NCI-H460 (cell line): ENCODE data around the gene IL1RN. TPM values are rescaled to one million over a fixed set of nuclear protein-coding genes. Genes with fewer than 3 reads are reported as not detected.

Experiments
- small RNA-seq, 2 experiments: library from RNA; depleted of rRNA; stranded (forward); fragments of <200 nt; gene quantifications; one replicate each; pipeline ENCODE3, GENCODE V24; 2014
- total RNA-seq: library from RNA; depleted of rRNA; stranded (reverse); fragments of >200 nt; shearing (Covaris generic); gene quantifications from 2 replicates; pipeline ENCODE4 v1.2.3, GENCODE V29; 2014; rRNA removed

The IL1RN gene
- total RNA-seq, 1 experiment from 2014 or later = not detected

Small RNA genes within 50 kb of the gene (small RNA-seq; reads per million reads assigned to genes)
- 0 reads per million in 2 experiments for gene RNU6-1180P

Other genes with a start within 250 kb of the IL1RN start
- 0.75 TPM in 1 of 2 replicates, not detected in the other for gene IL37, start 216.4 kb upstream of the IL1RN start, total RNA-seq
- not detected in 2 replicates for gene IL36G, start 149.6 kb upstream of the IL1RN start, total RNA-seq
- gene IL36A, start 122.1 kb upstream of the IL1RN start, total RNA-seq = not detected in 2 replicates
- not detected in 2 replicates for gene IL36B, start 74.7 kb upstream of the IL1RN start, total RNA-seq
- not detected in 2 replicates for gene IL36RN, start 68.4 kb upstream of the IL1RN start, total RNA-seq
- gene IL1F10, start 59.6 kb upstream of the IL1RN start, total RNA-seq = not detected in 2 replicates
- 0.64 and 0.89 TPM in 2 replicates for gene PSD4, start 46.4 kb downstream of the IL1RN start, total RNA-seq
- 1.0 and 1.4 TPM in 2 replicates for gene PAX8, start 151.3 kb downstream of the IL1RN start, total RNA-seq